Activated B cell treated with CpG ODN at 0.5 μM for 24 hours (primary cell): ENCODE measurements around the gene SEPTIN12. TPM values are rescaled to one million over a fixed set of nuclear protein-coding genes. Genes with fewer than 3 reads are reported as not detected.

Experiments used
- ATAC-seq: fragments of 200-7000 bp; cut with Tn5 transposase; one replicate; pipeline ENCODE4 v1.10.0; 2021; ENCODE audit warnings: low read depth, mild to moderate bottlenecking, moderate library complexity
- CTCF ChIA-PET: fragments of 350-600 bp; sonication (Branson Sonifier 250); formaldehyde crosslinking; loops from one replicate; lab custom pipeline; 2021; ENCODE audit warnings: antibody characterized with exemption; lab: Charles Lee
- POLR2A ChIA-PET: fragments of 350-600 bp; sonication (Branson Sonifier 250); formaldehyde crosslinking; loops from one replicate; lab custom pipeline; 2021; ENCODE audit warnings: antibody characterized with exemption; lab: Charles Lee
- DNase-seq: peaks from one replicate; pipeline ENCODE4 v3.0.0; 2022
- H3K27ac Mint-ChIP-seq: one replicate; pipeline ENCODE4 v1.8.0; 2020; ENCODE audit warnings: mixed read lengths
- H3K27me3 Mint-ChIP-seq: one replicate; pipeline ENCODE4 v1.8.0; 2021; ENCODE audit warnings: mixed read lengths
- H3K36me3 Mint-ChIP-seq: one replicate; pipeline ENCODE4 v1.8.0; 2021; ENCODE audit warnings: low read depth, mixed read lengths
- H3K4me1 Mint-ChIP-seq: one replicate; pipeline ENCODE4 v1.8.0; 2021; ENCODE audit warnings: mixed read lengths
- H3K4me3 Mint-ChIP-seq: one replicate; pipeline ENCODE4 v1.8.0; 2020; ENCODE audit warnings: mild to moderate bottlenecking, mixed read lengths
- H3K9me3 Mint-ChIP-seq: one replicate; pipeline ENCODE4 v1.8.0; 2020; ENCODE audit warnings: mixed read lengths
- CTCF ChIP-seq: fragments of 200-600 bp; IDR thresholded peaks from one replicate; pipeline ENCODE4 v1.8.0; 2022; ENCODE audit warnings: antibody characterized with exemption, mild to moderate bottlenecking
- intact Hi-C: fragments of 100-400 bp; cut with micrococcal nuclease; formaldehyde crosslinking; loops from one replicate; pipeline ENCODE4 v1.15.1; 2024
- total RNA-seq: library from RNA; stranded (reverse); gene quantifications from 2 replicates; pipeline ENCODE4 v1.2.3, GENCODE V29; 2022

Gene SEPTIN12
- total RNA-seq, 1 donor from 2014 or later, result not detected

DNA sequence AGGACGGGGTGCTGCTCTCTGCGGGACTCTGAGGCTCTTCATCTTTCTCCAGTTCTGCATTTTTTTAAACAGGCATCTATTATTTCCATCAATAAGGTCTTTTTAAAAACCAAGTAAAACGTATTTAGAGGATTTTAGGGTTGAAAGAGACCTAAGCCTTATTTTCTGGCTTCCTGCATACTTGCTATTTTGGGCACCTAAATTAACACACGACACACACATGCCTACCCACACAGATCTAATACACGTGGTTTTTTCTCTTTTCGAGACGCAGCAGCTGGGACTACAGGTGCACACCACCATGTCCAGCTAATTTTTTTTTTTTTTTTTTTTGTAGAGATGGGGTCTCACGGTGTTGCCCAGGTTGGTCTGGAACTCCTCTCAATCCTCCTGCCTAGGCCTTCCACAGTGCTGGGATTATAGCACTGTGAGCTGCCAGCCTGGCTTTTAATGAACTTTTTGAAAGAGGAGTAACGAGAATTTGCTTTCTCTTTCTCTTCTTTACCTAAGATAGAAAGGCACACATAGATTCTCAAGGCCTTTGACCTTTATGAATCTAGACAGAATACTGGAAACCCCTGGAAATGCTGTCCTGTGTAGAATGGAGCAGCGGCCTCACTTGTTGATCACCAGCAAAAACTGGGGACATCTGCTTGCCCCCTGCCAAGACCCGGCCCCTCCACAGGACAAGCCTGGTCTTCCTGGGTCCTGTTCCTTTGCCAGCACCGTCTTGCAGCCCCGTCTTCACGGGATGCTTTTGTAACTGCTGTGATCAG, 40.1 kb downstream of the SEPTIN12 start:
- DNase-seq (no peak), ATAC-seq (no peak)
- H3K36me3 Mint-ChIP-seq, result peaks cover 15% of the 10 kb centered on the region
- intact Hi-C loops, result no loop called here
- POLR2A ChIA-PET, result interaction anchor here (0.6 kb wide), 1 partner anchor 99 kb away, joined by 3 read pairs; the partner anchor contains the start of genes GLYR1 and UBN1
- no peaks in the 10 kb centered on the region for H3K9me3 Mint-ChIP-seq
- CTCF ChIA-PET, result interaction anchor here (0.6 to 1.0 kb wide), 2 partner anchors 13 to 160 kb away, joined by 4 read pairs; partner anchors contain the start of gene DNAAF8
- H3K27me3 Mint-ChIP-seq, result no peaks in the 10 kb centered on the region
- peaks cover 24% of the 10 kb centered on the region for H3K4me1 Mint-ChIP-seq
- peak overlapping the region; percentile 19 for H3K4me3 Mint-ChIP-seq
- no peak overlapping the region for H3K27ac Mint-ChIP-seq
- no peak for TF ChIP-seq CTCF

- no peak for TF ChIP-seq CTCF
- Mint-ChIP-seq H3K4me3 (no peak overlapping the region), H3K9me3 (no peaks in the 10 kb centered on the region), H3K36me3 (peaks cover 10% of the 10 kb centered on the region), H3K27ac (no peak overlapping the region), H3K4me1 (peaks cover 25% of the 10 kb centered on the region), H3K27me3 (no peaks in the 10 kb centered on the region)
- no peak for ATAC-seq
- no peak for DNase-seq
- intact Hi-C loops, result no loop called here
- POLR2A ChIA-PET, result no interaction called here
- CTCF ChIA-PET, result interaction anchor here (1.0 kb wide), 1 partner anchor 12 kb away, joined by 4 read pairs; the partner anchor contains the start of gene DNAAF8
Observed at GRCh38 chr16:4746991-4747574, 41.1 kb downstream of the SEPTIN12 start.

GRCh38 chr16:4746215-4746614, 41.9 kb downstream of the SEPTIN12 start:
- Mint-ChIP-seq H3K9me3 (no peaks in the 10 kb centered on the region), H3K27me3 (no peaks in the 10 kb centered on the region), H3K36me3 (peaks cover 6% of the 10 kb centered on the region), H3K4me1 (peaks cover 25% of the 10 kb centered on the region), H3K27ac (no peak overlapping the region), H3K4me3 (no peak overlapping the region)
- intact Hi-C loops, result no loop called here
- DNase-seq (no peak), ATAC-seq (no peak)
- ChIA-PET CTCF (no interaction called here), POLR2A (no interaction called here)
- TF ChIP-seq CTCF, result no peak

GRCh38 chr16:4745274-4745569, 42.9 kb downstream of the SEPTIN12 start:
- Mint-ChIP-seq H3K27me3 (no peaks in the 10 kb centered on the region), H3K36me3 (no peaks in the 10 kb centered on the region), H3K9me3 (no peaks in the 10 kb centered on the region), H3K4me1 (peaks cover 25% of the 10 kb centered on the region), H3K27ac (no peak overlapping the region), H3K4me3 (no peak overlapping the region)
- no peak for TF ChIP-seq CTCF
- ChIA-PET POLR2A (no interaction called here), CTCF (no interaction called here)
- DNase-seq (no peak), ATAC-seq (no peak)
- intact Hi-C loops, result no loop called here

DNA sequence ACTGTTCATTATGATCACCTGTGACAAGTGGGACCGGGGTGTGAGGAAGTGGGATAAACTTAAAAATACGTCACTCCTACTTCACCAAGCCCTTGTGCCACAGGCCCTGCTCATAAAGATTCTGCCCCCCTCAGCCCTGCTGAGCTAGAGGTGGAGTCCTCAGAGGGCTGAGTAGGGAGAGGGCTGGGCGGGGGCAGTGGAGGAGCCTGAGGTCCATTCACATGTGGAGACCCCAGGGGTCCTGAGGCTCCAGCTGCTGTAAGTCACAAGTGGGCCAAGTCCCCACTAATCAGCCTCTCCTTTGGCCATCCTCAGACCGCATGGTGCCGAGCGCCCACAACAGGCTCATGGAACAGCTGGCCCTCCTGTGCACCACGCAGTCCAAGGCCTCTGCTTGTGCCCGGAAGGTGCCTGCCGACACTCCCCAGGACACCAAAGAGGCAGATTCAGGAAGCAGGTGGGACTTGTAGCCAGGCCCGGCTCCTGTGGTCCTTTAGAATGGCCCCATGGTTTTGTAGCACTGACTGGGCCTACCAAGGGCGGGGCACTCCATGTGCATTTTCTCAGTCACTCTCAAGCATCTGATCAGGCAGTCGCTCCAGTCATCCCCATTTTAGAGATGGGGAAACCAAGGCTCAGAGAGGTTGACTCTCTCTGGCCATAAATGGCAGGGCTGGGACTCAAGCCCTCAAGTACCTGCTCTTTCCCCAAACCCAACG, 43.4 kb downstream of the SEPTIN12 start:
- no peak overlapping the region for H3K27ac Mint-ChIP-seq
- POLR2A ChIA-PET, result no interaction called here
- TF ChIP-seq CTCF, result no peak
- ATAC-seq (no peak), DNase-seq (no peak)
- no peaks in the 10 kb centered on the region for H3K9me3 Mint-ChIP-seq
- CTCF ChIA-PET, result no interaction called here
- H3K36me3 Mint-ChIP-seq, result no peaks in the 10 kb centered on the region
- no peaks in the 10 kb centered on the region for H3K27me3 Mint-ChIP-seq
- H3K4me1 Mint-ChIP-seq, result peaks cover 25% of the 10 kb centered on the region
- no peak overlapping the region for H3K4me3 Mint-ChIP-seq
- intact Hi-C loops, result no loop called here
